GM19468 (cell line): ENCODE results near the gene RBMS3.
"Not testable (repeated sequence)": the region's sequence is repeated elsewhere in the genome, so short reads cannot be mapped to it uniquely, and the experiment has no call there.

Experiments used
- ATAC-seq: cut with Tn5 transposase; IDR thresholded peaks from one replicate; pipeline ENCODE4 v1.9.1; 2021; ENCODE audit warnings: mild to moderate bottlenecking, moderate library complexity, moderate number of reproducible peaks; ENCODE audit not compliant: unreplicated experiment; ENCODE audit errors: extremely low read depth

RBMS3 gene

GRCh38 chr3:29511701-29512100, 230.8 kb downstream of the RBMS3 start:
- ATAC-seq, result no peak

- ATAC-seq, result no peak
These were observed 231.8 kb downstream of the RBMS3 start for GRCh38 chr3:29512641-29513040.

GRCh38 chr3:29513236-29513635, 232.4 kb downstream of the RBMS3 start:
- no peak for ATAC-seq

GRCh38 chr3:29514170-29514569, 233.3 kb downstream of the RBMS3 start:
- no peak for ATAC-seq

- no peak for ATAC-seq
These were observed 234.0 kb downstream of the RBMS3 start for GRCh38 chr3:29514912-29515311.

- peak; percentile 53 for ATAC-seq
These were observed 234.6 kb downstream of the RBMS3 start for GRCh38 chr3:29515451-29515850.

GRCh38 chr3:29516164-29516563, 235.3 kb downstream of the RBMS3 start:
- ATAC-seq, result no peak

- ATAC-seq, result no peak
These were observed 239.9 kb downstream of the RBMS3 start for GRCh38 chr3:29520764-29521163.

- ATAC-seq, result no peak
These were observed 240.4 kb downstream of the RBMS3 start for GRCh38 chr3:29521293-29521692.

GRCh38 chr3:29521751-29522150, 240.9 kb downstream of the RBMS3 start:
- no peak for ATAC-seq

- not testable (repeated sequence) for ATAC-seq
These were observed 243.6 kb downstream of the RBMS3 start for GRCh38 chr3:29524433-29524832.

- no peak for ATAC-seq
These were observed 244.5 kb downstream of the RBMS3 start for GRCh38 chr3:29525254-29525881.

GRCh38 chr3:29527246-29527645, 246.4 kb downstream of the RBMS3 start:
- ATAC-seq, result no peak

- ATAC-seq, result no peak
These were observed 250.8 kb downstream of the RBMS3 start for GRCh38 chr3:29531644-29532043.

- no peak for ATAC-seq
These were observed 251.6 kb downstream of the RBMS3 start for GRCh38 chr3:29532473-29532872.

GRCh38 chr3:29534006-29534405, 253.1 kb downstream of the RBMS3 start:
- ATAC-seq, result no peak

GRCh38 chr3:29536016-29536758, 255.3 kb downstream of the RBMS3 start:
- no peak for ATAC-seq

- ATAC-seq, result no peak
These were observed 257.2 kb downstream of the RBMS3 start for GRCh38 chr3:29537889-29538609.

GRCh38 chr3:29538610-29538958, 257.7 kb downstream of the RBMS3 start:
- no peak for ATAC-seq

GRCh38 chr3:29540544-29540943, 259.7 kb downstream of the RBMS3 start:
- no peak for ATAC-seq

GRCh38 chr3:29544701-29545363, 264.0 kb downstream of the RBMS3 start:
- ATAC-seq, result no peak
